NCI-H1092 (cell line): Measurements from ENCODE around the gene FGFR3.

Experiments used
- DNase-seq: peaks from one replicate; lab custom pipeline; 2025; lab: John Stamatoyannopoulos, UW

Gene FGFR3

GRCh38 chr4:1756893-1757779 is 36.0 kb upstream of the FGFR3 start:
- DNase-seq = no peak

DNA sequence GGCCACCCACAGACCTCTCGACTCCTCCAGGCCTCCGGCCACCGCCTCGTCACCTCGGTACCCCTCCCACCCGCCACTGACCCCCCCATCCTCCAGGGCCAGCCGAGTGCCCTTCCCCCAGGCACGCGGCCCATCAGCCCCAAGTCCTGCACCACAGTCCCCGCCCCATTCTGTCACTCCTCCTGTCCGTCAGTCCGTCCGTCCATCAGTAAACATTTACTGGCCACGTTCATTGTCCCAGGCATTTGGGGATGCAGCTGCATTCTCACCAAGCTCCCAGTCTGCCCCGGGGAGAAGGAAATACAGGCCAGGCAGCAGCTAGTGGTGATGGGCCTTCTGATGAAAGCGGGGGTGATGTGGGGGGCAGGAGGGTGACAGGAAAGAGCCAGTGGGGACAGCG is 35.3 kb upstream of the FGFR3 start:
- DNase-seq = no peak

DNA sequence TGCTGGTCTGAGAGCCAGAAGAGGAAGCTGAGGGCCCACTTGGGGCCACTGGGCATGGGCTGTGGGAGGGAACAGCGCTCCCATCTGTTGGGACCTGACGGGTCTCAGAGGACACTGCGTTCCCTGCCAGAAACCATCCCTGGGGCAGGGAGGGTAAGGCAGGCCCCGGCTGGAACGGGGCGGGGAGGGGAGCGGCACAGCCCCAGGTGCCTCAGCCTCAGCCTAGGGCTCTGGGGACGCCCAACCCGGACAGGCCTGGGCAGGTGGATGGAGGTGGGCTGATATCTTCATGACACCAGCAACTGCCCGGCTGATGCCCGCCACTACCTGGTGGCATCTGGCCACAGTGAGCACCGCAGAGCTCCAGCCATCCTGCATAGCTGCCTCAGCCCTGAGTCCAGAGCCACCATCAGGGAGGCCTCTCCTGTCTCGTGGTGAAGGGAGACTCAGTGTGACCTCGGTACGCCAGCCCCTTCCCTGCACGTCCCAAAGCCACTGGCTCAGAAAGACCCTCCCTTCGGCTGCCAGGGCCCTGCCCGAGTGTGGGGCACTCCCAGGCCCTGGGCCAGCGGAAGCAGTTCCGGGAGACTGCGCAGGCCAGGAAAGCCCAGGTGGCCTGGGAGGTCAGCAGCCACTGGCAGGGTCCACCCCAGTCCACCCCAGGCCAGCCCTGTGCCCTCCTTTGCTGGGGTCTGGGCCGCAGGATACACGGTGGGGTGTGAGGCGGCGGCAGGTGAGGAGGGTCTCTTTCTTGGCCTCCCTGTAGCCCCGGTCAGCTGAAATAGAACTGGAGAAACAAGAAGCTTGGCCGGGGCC is 34.6 kb upstream of the FGFR3 start:
- no peak for DNase-seq

GRCh38 chr4:1759170-1759817 is 33.8 kb upstream of the FGFR3 start:
- DNase-seq = no peak

DNA sequence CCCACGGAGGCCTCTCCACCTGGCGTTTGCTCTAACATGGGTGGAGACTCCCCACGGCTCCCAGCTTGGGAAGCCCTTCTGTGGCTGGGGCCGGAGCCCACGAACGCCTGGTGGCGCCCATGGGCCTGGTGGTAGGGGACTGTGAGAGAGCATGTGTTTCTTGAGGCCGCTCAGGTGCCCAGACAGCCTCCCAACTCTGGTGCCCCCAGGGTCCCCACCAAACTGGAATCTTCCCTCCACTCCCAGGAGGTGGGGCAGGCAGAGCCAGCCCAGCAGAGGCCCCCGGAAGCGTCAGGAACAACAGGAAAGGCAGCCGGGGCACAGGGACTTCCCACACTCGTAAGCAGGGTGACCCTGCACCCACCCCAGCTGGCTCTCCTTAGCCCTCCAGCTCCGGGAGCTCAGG is 33.3 kb upstream of the FGFR3 start:
- no peak for DNase-seq

DNA sequence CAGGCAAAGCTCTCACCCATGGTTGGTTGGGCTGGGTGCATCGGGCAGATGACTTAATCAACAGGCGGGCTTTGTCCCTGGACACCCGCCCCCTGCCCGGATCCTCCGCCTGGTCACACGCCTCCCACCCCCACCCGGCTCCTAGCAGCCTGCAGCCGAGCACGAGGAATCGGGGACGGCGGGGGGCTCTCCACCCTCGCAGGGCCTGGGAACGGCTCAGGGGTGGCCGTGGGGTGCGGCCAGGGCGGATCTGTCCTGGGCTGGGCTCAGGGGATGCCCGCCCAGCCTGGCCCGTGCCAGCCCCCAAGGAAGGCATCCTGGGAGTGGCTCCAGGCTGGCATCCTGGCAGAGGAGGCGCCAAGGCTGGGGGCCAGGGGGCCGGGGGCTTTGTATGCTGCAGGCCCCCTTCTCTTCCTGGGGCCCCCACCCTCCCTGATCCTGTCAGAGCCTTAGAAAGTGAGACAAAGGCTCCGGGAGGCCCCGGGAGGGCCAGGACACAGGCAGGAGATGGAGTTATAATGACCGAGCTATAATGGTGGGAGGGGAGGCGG is 32.5 kb upstream of the FGFR3 start:
- no peak for DNase-seq

DNA sequence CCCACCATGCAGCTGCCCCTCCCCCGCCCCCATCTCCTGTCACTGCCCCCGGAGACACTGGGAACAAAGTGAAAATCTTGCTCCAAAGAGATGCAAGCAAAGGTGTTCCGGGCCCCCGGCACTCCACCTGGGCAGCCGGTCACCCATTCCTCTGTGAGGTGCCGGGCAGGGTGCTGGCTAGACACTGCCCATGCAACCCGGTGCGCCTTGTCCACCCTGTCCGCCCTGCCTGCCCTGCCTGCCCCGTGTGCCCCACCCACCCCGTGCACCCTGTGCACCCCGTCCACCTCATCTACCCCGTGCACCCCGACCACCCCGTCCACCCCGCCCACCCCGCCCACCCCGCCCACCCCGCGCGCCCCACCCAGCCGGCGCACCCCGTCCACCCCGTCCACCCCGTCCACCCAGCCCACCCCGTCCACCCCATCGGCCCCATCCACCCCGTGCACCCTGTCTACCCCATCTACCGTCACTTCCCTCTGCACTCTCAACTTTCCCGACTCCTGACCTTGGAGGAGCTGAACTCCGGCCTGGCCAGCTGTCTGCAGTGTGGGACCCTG is 31.9 kb upstream of the FGFR3 start:
- DNase-seq = no peak

- no peak for DNase-seq
These were observed 30.7 kb upstream of the FGFR3 start for GRCh38 chr4:1762264-1763010.

DNA sequence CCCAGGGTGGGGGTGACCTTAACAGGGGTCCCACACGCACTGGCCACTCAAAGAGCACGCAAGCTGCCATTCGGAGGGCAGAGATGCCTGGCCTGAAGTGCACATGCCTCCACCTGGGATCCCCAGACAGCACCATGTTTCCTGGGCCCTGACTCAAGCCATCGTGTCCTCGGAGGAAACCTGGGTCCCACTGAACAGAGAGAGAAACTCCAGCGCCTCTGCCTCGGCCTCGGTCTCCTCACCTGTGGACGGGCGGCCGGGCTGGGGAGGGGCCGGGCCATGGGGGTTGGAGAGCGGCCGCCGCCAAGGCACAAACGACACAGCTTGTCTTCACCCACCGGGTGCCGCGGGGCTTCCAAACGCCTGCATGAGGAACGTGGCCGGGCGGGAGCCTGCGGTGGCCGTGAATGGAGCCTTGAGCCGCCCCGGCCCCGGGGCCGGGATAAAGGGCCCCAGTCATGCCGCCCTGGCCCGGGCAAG is 30.0 kb upstream of the FGFR3 start:
- DNase-seq = no peak

GRCh38 chr4:1763550-1764080 is 29.5 kb upstream of the FGFR3 start:
- DNase-seq = no peak

DNA sequence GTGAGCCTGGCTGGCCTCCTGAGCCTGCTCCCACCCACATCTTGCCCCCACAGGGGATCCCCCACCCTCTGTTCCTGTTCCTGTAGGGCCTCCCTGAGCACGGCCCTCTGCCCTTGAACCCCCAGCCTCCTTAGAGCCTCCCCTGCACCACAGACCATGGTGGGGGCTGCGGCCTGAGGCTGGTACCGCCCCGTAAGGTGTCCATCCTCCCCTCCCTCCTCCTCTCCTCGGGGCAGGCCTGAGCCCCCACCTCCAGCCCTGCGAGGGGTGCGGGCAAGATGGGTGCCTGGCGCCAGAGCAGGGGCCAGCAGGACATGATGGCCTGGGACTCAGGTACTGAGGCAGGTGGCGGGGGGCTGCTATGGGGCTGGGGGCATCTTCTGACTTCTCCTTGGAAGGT is 28.4 kb upstream of the FGFR3 start:
- no peak for DNase-seq

- DNase-seq = no peak
These were observed 27.6 kb upstream of the FGFR3 start for GRCh38 chr4:1765409-1766072.

GRCh38 chr4:1766106-1767060 is 26.7 kb upstream of the FGFR3 start:
- DNase-seq = no peak

DNA sequence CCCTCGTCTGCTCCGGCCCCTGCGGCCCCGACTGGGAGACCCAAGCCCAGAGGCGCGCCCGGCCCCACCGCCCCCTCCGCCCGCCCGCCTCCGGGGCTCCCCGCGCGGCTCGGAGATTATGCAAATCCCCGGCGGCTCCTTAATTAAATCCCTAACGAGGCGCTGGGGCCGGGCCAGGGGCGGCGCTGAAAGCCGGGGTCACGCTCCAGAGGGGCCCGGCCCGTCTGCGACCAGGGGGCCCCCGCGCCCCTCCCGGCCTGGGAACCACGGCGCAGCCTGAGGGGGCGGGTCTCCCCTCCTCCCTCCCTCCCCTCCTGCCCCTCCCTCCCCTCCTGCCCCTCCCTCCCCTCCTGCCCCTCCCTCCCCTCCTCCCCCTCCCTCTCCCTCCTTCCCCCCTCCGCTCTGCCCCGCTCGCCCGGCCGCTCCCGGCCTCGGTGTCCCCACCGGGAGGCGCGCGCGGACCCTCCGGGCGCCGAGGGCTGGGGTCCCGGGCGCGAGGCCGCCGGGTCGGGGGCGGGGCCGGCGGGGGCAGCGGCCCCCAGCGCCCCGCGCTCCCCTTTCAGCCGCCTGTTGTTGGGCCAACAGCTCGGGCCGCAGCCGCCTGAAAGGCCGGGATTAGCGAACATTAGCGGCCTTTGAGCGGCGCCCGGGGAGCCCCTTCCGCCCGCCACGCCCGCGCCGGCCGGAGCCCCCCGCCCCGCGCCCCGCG is 25.9 kb upstream of the FGFR3 start:
- no peak for DNase-seq

- no peak for DNase-seq
These were observed 25.2 kb upstream of the FGFR3 start for GRCh38 chr4:1767770-1768366.

- no peak for DNase-seq
These were observed 24.6 kb upstream of the FGFR3 start for GRCh38 chr4:1768367-1769034.

DNA sequence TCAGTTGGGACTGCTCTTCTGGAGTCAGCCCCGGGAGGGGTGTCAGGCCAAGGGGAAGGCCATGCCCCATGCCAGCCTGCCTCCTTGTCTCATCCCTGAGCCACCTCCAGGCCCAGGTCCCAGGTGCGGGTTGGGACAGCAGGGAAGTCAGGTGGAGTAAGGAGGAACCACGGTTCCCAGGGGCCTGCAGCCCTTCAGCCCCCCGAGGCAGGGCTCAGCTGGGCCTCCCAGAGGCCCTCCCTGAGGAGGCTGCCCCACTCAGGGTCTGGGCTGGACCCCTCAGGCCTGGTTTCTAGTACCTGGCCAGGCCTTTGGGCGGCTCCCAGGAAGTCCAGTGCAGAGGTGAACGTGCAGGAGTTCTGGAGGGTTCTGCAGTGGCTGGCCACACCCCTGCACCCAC is 23.4 kb upstream of the FGFR3 start:
- DNase-seq = no peak

GRCh38 chr4:1770245-1770644 is 22.8 kb upstream of the FGFR3 start:
- DNase-seq = no peak
